H9 (cell line): ENCODE results near the gene CAMTA1. TPM values are rescaled to one million over a fixed set of nuclear protein-coding genes. Genes with fewer than 3 reads are reported as not detected.

Source experiments
- DNase-seq: peaks from one replicate; pipeline ENCODE4 v3.0.0-alpha.2; 2017
- H2AFZ ChIP-seq: one replicate; pipeline ENCODE4 v1.6.1; 2013; ENCODE audit warnings: mild to moderate bottlenecking, low read length, control low read depth, moderate library complexity
- H2AK5ac ChIP-seq: 2 replicates; pipeline ENCODE4 v1.6.1; 2013; ENCODE audit warnings: low read length, control low read depth, mixed read lengths; ENCODE audit not compliant: insufficient read length
- H2BK120ac ChIP-seq: one replicate; pipeline ENCODE4 v1.6.1; 2013; ENCODE audit warnings: low read depth, mild to moderate bottlenecking, low read length, control low read depth, inconsistent platforms; ENCODE audit not compliant: poor library complexity, severe bottlenecking
- H2BK12ac ChIP-seq: 2 replicates; pipeline ENCODE4 v1.6.1; 2013; ENCODE audit warnings: low read length, control low read depth, mixed read lengths, low read depth; ENCODE audit not compliant: insufficient read length
- H2BK15ac ChIP-seq: 2 replicates; pipeline ENCODE4 v1.6.1; 2013; ENCODE audit warnings: low read depth, low read length, control low read depth
- H2BK20ac ChIP-seq: one replicate; pipeline ENCODE4 v1.6.1; 2013; ENCODE audit warnings: low read depth, mild to moderate bottlenecking, low read length, control low read depth, inconsistent platforms; ENCODE audit not compliant: poor library complexity, severe bottlenecking
- H2BK5ac ChIP-seq: 2 replicates; pipeline ENCODE4 v1.6.1; 2013; ENCODE audit warnings: low read length, control low read depth, mixed read lengths; ENCODE audit not compliant: insufficient read length
- H3K14ac ChIP-seq: 2 replicates; pipeline ENCODE4 v1.6.1; 2013; ENCODE audit warnings: low read length, control low read depth; ENCODE audit not compliant: insufficient read depth
- H3K18ac ChIP-seq: 2 replicates; pipeline ENCODE4 v1.6.1; 2013; ENCODE audit warnings: low read depth, mild to moderate bottlenecking, mixed read lengths, low read length, control low read depth; ENCODE audit not compliant: insufficient read length
- H3K23ac ChIP-seq: 2 replicates; pipeline ENCODE4 v1.6.1; 2013; ENCODE audit warnings: low read length, control low read depth, mixed read lengths, low read depth; ENCODE audit not compliant: insufficient read length
- H3K23me2 ChIP-seq: 2 replicates; pipeline ENCODE4 v1.6.1; 2013; ENCODE audit warnings: low read depth, mild to moderate bottlenecking, mixed read lengths, low read length, control low read depth; ENCODE audit not compliant: insufficient read length, poor library complexity, severe bottlenecking
- H3K27ac ChIP-seq: 2 replicates; pipeline ENCODE4 v1.5.1; 2013; ENCODE audit warnings: low read length, control low read depth, mixed read lengths, low read depth; ENCODE audit not compliant: insufficient read length
- H3K27me3 ChIP-seq: 2 replicates; pipeline ENCODE4 v1.6.1; 2013; ENCODE audit warnings: low read length, control low read depth, inconsistent platforms; ENCODE audit not compliant: insufficient read depth
- H3K4ac ChIP-seq: 2 replicates; pipeline ENCODE4 v1.6.1; 2013; ENCODE audit warnings: low read depth, mild to moderate bottlenecking, control low read depth, inconsistent platforms, low read length, moderate library complexity
- H3K4me1 ChIP-seq: 2 replicates; pipeline ENCODE4 v1.6.1; 2013; ENCODE audit warnings: low read length, control low read depth, inconsistent platforms; ENCODE audit not compliant: insufficient read depth
- H3K4me2 ChIP-seq: 2 replicates; pipeline ENCODE4 v1.6.1; 2013; ENCODE audit warnings: low read length, control low read depth, mixed read lengths; ENCODE audit not compliant: insufficient read length, insufficient read depth
- H3K56ac ChIP-seq: 2 replicates; pipeline ENCODE4 v1.6.1; 2013; ENCODE audit warnings: low read depth, mild to moderate bottlenecking, mixed read lengths, low read length, control low read depth; ENCODE audit not compliant: insufficient read length
- H3K79me1 ChIP-seq: 2 replicates; pipeline ENCODE4 v1.6.1; 2013; ENCODE audit warnings: low read depth, mild to moderate bottlenecking, moderate library complexity, low read length, control low read depth, inconsistent platforms; ENCODE audit not compliant: insufficient read depth, poor library complexity, severe bottlenecking
- H3K79me2 ChIP-seq: 2 replicates; pipeline ENCODE4 v1.6.1; 2013; ENCODE audit warnings: low read length, control low read depth, inconsistent platforms; ENCODE audit not compliant: insufficient read depth
- H3K9ac ChIP-seq: 2 replicates; pipeline ENCODE4 v1.6.1; 2013; ENCODE audit warnings: low read length, control low read depth, mixed read lengths; ENCODE audit not compliant: insufficient read length; ENCODE audit errors: extremely low read depth
- H3K9me3 ChIP-seq: one replicate; pipeline ENCODE4 v1.6.1; 2013; ENCODE audit warnings: low read depth, low read length, inconsistent platforms; ENCODE audit not compliant: control insufficient read depth
- H3T11ph ChIP-seq: one replicate; pipeline ENCODE4 v1.6.1; 2013; ENCODE audit warnings: mild to moderate bottlenecking, low read length, control low read depth, inconsistent platforms
- H4K20me1 ChIP-seq: one replicate; pipeline ENCODE4 v1.6.1; 2013; ENCODE audit not compliant: control insufficient read depth, insufficient read length, insufficient read depth
- H4K5ac ChIP-seq: 2 replicates; pipeline ENCODE4 v1.6.1; 2013; ENCODE audit warnings: low read depth, mild to moderate bottlenecking, mixed read lengths, low read length, control low read depth; ENCODE audit not compliant: insufficient read length
- H4K8ac ChIP-seq: replicated peaks from 2 replicates; pipeline ENCODE4 v1.6.1; 2013; ENCODE audit warnings: low read length, control low read depth, mixed read lengths, low read depth; ENCODE audit not compliant: insufficient read length
- H4K91ac ChIP-seq: 2 replicates; pipeline ENCODE4 v1.6.1; 2013; ENCODE audit warnings: low read depth, mild to moderate bottlenecking, moderate library complexity, mixed read lengths, low read length, control low read depth; ENCODE audit not compliant: insufficient read length
- H3K27ac Mint-ChIP-seq, 3 experiments: 2 replicates in 2 of 3; 3 replicates in 1 of 3; pipeline ENCODE4 v1.8.0; 2020 to 2021; ENCODE audit warnings: mixed read lengths in 3 of 3, mild to moderate bottlenecking in 1 of 3, moderate library complexity in 1 of 3
- H3K27me3 Mint-ChIP-seq: 2 replicates; pipeline ENCODE4 v1.8.0; 2021; ENCODE audit warnings: low read depth, mild to moderate bottlenecking, moderate library complexity, mixed read lengths
- H3K36me3 Mint-ChIP-seq, 3 experiments: 2 replicates in 2 of 3; 3 replicates in 1 of 3; pipeline ENCODE4 v1.8.0; 2020 to 2021; ENCODE audit warnings: low read depth in 3 of 3, mixed read lengths in 3 of 3; ENCODE audit not compliant: insufficient read depth in 1 of 3
- H3K4me1 Mint-ChIP-seq, 2 experiments: 2 replicates each; pipeline ENCODE4 v1.8.0; 2020; ENCODE audit warnings: mixed read lengths in 2 of 2
- H3K4me3 Mint-ChIP-seq, 2 experiments: 2 replicates in 1 of 2; 3 replicates in 1 of 2; pipeline ENCODE4 v1.8.0; 2020 to 2021; ENCODE audit warnings: mild to moderate bottlenecking in 2 of 2, mixed read lengths in 2 of 2, moderate library complexity in 1 of 2
- H3K9me3 Mint-ChIP-seq, 2 experiments: 2 replicates in 1 of 2; 3 replicates in 1 of 2; pipeline ENCODE4 v1.8.0; 2020; ENCODE audit warnings: mild to moderate bottlenecking in 2 of 2, mixed read lengths in 2 of 2, moderate library complexity in 1 of 2
- WGBS: extraction: QIAGEN DNeasy Blood & Tissue Kit; methylation state at CpG from one replicate; pipeline ENCODE4 v1.1.7; 2013; ENCODE audit warnings: missing lambda C conversion rate, low lambda C conversion rate, mixed read lengths; ENCODE audit not compliant: insufficient read length; ENCODE audit errors: extremely low coverage; 5-methylcytosine and 5-hydroxymethylcytosine counted together
- total RNA-seq: library from RNA; stranded (reverse); gene quantifications from 2 replicates; pipeline ENCODE4 v1.2.1, GENCODE V29; 2021
- TF ChIP-seq, protein P1 (sequence below): fragments of 200-600 bp; sonication (generic); conservative IDR thresholded peaks from 3 replicates; pipeline ENCODE4 v1.8.0; 2021; ENCODE audit warnings: antibody characterized with exemption, mild to moderate bottlenecking

CAMTA1 gene
- total RNA-seq, 1 experiment from 2014 or later: 115 TPM

DNA sequence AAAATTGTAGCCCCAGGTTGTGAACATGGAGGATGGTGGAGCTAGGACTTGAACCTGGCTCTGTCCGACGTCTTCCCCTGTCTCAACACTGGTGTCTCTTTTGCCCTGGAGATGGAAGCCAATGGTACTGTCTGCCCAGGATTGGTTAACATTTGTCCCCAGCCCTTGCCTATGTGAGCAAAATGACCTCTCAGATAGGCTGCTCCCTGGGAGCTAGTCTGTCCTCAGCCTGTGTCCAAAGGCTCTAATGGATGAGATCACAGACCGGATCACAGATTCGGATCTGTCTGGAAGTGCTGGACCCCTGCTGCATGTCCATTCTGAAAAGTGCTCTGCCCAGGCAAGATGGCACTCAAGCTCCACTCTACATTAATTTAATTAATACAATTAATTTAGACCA is 591.4 kb downstream of the CAMTA1 start:
- H3K4me3 Mint-ChIP-seq: no peak overlapping the region
- H3K27me3 Mint-ChIP-seq: no peaks in the 10 kb centered on the region
- TF ChIP-seq, protein P1, sequence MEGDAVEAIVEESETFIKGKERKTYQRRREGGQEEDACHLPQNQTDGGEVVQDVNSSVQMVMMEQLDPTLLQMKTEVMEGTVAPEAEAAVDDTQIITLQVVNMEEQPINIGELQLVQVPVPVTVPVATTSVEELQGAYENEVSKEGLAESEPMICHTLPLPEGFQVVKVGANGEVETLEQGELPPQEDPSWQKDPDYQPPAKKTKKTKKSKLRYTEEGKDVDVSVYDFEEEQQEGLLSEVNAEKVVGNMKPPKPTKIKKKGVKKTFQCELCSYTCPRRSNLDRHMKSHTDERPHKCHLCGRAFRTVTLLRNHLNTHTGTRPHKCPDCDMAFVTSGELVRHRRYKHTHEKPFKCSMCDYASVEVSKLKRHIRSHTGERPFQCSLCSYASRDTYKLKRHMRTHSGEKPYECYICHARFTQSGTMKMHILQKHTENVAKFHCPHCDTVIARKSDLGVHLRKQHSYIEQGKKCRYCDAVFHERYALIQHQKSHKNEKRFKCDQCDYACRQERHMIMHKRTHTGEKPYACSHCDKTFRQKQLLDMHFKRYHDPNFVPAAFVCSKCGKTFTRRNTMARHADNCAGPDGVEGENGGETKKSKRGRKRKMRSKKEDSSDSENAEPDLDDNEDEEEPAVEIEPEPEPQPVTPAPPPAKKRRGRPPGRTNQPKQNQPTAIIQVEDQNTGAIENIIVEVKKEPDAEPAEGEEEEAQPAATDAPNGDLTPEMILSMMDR: no peak

More for the DNA sequence above, 591.4 kb downstream of the CAMTA1 start:
- Histone ChIP-seq H3K4me2 (no peak overlapping the region), H4K5ac (no peak overlapping the region), H3K4ac (no peak overlapping the region), H3K14ac (no peak overlapping the region), H2AK5ac (no peak overlapping the region), H2BK120ac (no peak overlapping the region), H3K18ac (no peak overlapping the region), H2BK5ac (no peak overlapping the region), H4K91ac (no peak overlapping the region), H2BK15ac (no peak overlapping the region), H2AFZ (no peak overlapping the region), H3K27ac (no peak overlapping the region), H4K20me1 (no peaks in the 10 kb centered on the region), H3K79me2 (no peaks in the 10 kb centered on the region), H3K23ac (no peak overlapping the region), H3K56ac (no peak overlapping the region), H3K9ac (no peak overlapping the region), H3K9me3 (no peaks in the 10 kb centered on the region), H2BK20ac (no peak overlapping the region), H3K4me1 (peaks cover 2% of the 10 kb centered on the region; the same call in 1 of the 2 replicates), H3K27me3 (no peaks in the 10 kb centered on the region), H3K79me1 (no peaks in the 10 kb centered on the region), H3K23me2 (no peaks in the 10 kb centered on the region), H2BK12ac (no peak overlapping the region), H4K8ac (no peak overlapping the region), H3T11ph (no peak overlapping the region)
- no CpG with 5 or more reads among the region's 4 CpGs for WGBS
- H3K4me1 Mint-ChIP-seq: peaks cover 35 to 46% of the 10 kb centered on the region in 2 experiments
- H3K36me3 Mint-ChIP-seq: no peaks in the 10 kb centered on the region
- H3K27ac Mint-ChIP-seq: no peak overlapping the region
- DNase-seq: no peak
- no peaks in the 10 kb centered on the region for H3K9me3 Mint-ChIP-seq
